Activated T-cell treated with anti-CD3 and anti-CD28 coated beads, Interleukin-2, amount 50 U/mL, for 24 hours (primary cell): ENCODE results near the gene ZNF146.
"Not testable (repeated sequence)": the region's sequence is repeated elsewhere in the genome, so short reads cannot be mapped to it uniquely, and the experiment has no call there.

Source experiments
- DNase-seq: peaks from one replicate; pipeline ENCODE4 v3.0.0-alpha.2; 2020
- H3K27ac Mint-ChIP-seq: 2 replicates; pipeline ENCODE4 v1.8.0; 2020; ENCODE audit warnings: mild to moderate bottlenecking, mixed read lengths
- H3K27me3 Mint-ChIP-seq: 2 replicates; pipeline ENCODE4 v1.8.0; 2020; ENCODE audit warnings: mixed read lengths
- H3K36me3 Mint-ChIP-seq: 2 replicates; pipeline ENCODE4 v1.8.0; 2020; ENCODE audit warnings: low read depth, mixed read lengths
- H3K4me1 Mint-ChIP-seq: 2 replicates; pipeline ENCODE4 v1.8.0; 2020; ENCODE audit warnings: low read depth, mixed read lengths
- H3K4me3 Mint-ChIP-seq: 2 replicates; pipeline ENCODE4 v1.8.0; 2020; ENCODE audit warnings: mild to moderate bottlenecking, moderate library complexity, mixed read lengths
- H3K9me3 Mint-ChIP-seq: 2 replicates; pipeline ENCODE4 v1.8.0; 2020; ENCODE audit warnings: mixed read lengths

Gene ZNF146

GRCh38 chr19:36255316-36255715 lies 40.4 kb downstream of the ZNF146 start:
- H3K27ac Mint-ChIP-seq, result no peak overlapping the region
- DNase-seq, result no peak
- no peaks in the 10 kb centered on the region for H3K4me1 Mint-ChIP-seq
- peaks cover 5% of the 10 kb centered on the region for H3K27me3 Mint-ChIP-seq
- H3K36me3 Mint-ChIP-seq, result peaks cover 16% of the 10 kb centered on the region
- H3K4me3 Mint-ChIP-seq, result no peak overlapping the region
- peaks cover 41% of the 10 kb centered on the region for H3K9me3 Mint-ChIP-seq

DNA sequence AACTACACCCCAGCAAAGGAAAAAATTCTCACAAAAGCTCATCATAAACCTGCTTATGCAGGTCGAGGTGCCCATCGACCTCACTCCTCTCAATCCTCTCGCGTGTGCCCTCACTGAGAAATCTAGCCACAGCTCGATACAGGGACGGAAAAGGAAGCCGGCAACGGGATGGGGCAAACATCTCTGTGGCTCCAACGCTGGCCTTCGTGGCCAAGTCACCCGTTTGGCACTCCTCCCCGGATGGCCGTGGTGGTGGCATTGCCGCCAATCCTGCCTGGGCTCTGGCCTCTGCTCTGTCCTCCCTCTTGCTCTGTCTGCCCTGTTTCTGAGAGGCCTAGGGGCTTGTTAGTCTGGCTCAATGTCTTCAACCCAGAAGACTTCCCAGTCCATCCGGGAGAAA lies 41.2 kb downstream of the ZNF146 start:
- Mint-ChIP-seq H3K9me3 (peaks cover 40% of the 10 kb centered on the region), H3K27me3 (peaks cover 5% of the 10 kb centered on the region), H3K36me3 (peaks cover 16% of the 10 kb centered on the region), H3K27ac (no peak overlapping the region), H3K4me3 (no peak overlapping the region), H3K4me1 (no peaks in the 10 kb centered on the region)
- DNase-seq, result no peak

DNA sequence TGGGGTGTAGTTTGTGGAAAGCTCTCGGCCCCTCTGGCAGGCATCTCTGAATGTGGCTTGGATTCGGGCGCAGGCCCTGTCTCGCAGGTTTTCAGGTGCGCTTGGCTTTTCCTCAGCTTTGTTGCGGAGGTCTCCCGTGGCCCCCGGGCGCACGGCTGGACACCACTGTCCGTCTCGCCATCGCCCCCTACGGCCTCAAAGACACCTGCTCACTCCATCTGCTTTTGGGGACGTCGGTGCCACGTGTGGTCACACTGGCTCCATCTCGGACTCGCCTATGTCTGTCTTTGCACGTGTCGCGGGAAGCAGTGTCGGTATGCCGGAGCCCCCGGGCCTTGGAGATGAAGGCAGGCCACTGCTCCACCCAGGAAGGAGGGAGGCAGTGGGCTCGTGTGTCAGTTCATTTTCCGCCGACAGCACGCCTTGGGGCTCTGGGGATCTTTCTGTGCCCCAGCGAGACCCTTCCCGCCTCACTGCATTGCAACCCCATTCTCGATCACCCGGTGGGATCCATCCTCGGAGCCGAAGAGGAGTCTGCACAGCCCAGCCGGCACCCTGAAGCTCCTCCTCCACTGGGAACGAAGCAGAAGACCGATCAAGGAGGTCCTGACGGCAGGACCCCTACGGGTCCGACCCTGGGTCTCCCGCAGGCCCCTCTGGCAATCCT lies 42.1 kb downstream of the ZNF146 start:
- Mint-ChIP-seq H3K27ac (no peak overlapping the region), H3K27me3 (peaks cover 5% of the 10 kb centered on the region), H3K9me3 (peaks cover 31% of the 10 kb centered on the region), H3K36me3 (peaks cover 16% of the 10 kb centered on the region), H3K4me1 (no peaks in the 10 kb centered on the region), H3K4me3 (no peak overlapping the region)
- DNase-seq, result no peak

DNA sequence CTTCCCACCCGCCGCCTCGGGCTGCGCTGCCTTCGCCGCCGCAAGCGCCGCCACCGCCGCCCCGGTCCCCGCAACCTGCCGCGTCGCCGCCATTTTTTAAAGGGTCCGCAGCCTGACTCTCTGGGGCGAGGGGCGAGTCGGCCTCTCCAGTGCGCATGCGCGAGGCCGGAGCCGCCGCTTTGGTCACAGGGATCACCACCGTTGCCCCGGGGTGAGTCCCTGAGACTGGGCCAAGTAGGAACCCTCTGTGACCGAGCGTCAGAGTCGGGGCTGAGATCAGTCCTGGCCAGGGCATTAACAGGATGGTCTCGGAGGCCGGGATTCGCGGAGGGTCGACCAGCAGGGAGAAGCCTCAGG lies 42.6 kb downstream of the ZNF146 start:
- DNase-seq, result no peak
- peaks cover 16% of the 10 kb centered on the region for H3K36me3 Mint-ChIP-seq
- no peaks in the 10 kb centered on the region for H3K4me1 Mint-ChIP-seq
- H3K9me3 Mint-ChIP-seq, result peaks cover 29% of the 10 kb centered on the region
- no peak overlapping the region for H3K4me3 Mint-ChIP-seq
- H3K27ac Mint-ChIP-seq, result no peak overlapping the region
- peaks cover 5% of the 10 kb centered on the region for H3K27me3 Mint-ChIP-seq

DNA sequence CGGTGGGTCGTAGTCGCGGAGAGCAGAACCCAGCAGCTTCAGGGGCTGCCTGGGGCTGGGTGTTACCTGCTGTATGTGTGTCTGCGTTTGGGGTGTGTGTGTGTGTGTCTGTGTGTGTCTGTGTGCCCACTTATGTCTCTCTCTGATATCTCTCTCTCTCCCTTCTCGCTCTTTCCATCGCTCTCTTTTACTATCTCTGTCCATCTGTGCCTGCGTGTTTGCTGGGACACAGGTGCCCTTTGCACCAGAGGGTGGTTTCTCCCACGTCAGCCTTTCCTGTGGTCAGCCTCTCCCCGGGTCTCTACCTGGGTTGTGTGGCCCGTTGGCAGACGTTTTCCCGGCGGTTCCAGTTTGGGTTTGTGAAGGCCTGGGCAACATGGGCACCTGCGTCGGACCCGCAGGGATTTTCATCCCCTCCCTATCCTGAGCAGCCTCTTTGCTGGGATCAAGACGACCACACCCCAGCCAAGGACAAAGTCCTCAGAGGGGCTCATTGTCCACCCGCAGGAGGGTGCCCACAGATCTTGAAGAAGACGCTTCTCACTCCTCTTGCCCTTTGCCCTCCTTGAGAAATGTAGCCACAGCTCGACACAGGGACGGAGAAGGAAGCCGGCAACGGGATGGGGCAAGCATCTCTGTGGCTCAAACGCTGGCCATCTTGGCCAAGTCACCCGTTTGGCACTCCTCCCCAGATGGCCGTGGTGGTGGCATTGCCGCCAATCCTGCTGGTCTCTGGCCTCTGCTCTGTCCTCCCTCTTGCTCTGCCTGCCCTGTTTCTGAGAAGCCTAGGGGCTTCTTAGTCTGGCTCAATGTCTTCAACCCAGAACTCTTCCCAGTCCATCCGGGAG lies 43.3 kb downstream of the ZNF146 start:
- Mint-ChIP-seq H3K4me3 (no peak overlapping the region), H3K4me1 (no peaks in the 10 kb centered on the region)

DNA sequence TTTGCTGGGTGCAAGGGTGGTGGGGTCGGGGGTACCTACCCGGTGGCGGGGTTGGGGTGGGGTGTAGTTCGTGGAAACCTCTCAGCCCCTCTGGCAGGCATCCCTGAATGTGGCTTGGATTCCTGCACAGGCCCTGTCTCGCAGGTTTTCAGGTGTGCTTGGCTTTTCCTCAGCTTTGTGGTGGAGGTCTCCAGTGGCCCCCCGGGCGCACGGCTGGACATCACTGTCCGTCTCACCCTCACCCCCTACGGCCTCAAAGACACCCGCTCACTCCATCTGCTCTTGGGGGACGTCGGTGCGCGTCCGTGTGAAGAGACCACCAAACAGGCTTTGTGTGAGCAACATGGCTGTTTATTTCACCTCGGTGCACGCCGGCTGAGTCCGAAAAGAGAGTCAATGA lies 44.3 kb downstream of the ZNF146 start:
- Mint-ChIP-seq H3K4me1 (no peaks in the 10 kb centered on the region), H3K9me3 (peaks cover 38% of the 10 kb centered on the region), H3K27me3 (peaks cover 5% of the 10 kb centered on the region), H3K36me3 (peaks cover 16% of the 10 kb centered on the region), H3K27ac (no peak overlapping the region), H3K4me3 (no peak overlapping the region)
- no peak for DNase-seq

More for the DNA sequence above, 43.3 kb downstream of the ZNF146 start:
- Mint-ChIP-seq H3K27ac (no peak overlapping the region), H3K27me3 (peaks cover 5% of the 10 kb centered on the region), H3K9me3 (peaks cover 34% of the 10 kb centered on the region), H3K36me3 (peaks cover 16% of the 10 kb centered on the region)
- no peak for DNase-seq

GRCh38 chr19:36265064-36265463 lies 50.2 kb downstream of the ZNF146 start:
- Mint-ChIP-seq H3K4me3 (no peak overlapping the region), H3K4me1 (no peaks in the 10 kb centered on the region), H3K9me3 (peaks cover 33% of the 10 kb centered on the region), H3K27ac (no peak overlapping the region), H3K27me3 (no peaks in the 10 kb centered on the region), H3K36me3 (peaks cover 7% of the 10 kb centered on the region)
- DNase-seq, result no peak

GRCh38 chr19:36265856-36266374 lies 51.0 kb downstream of the ZNF146 start:
- no peak for DNase-seq
- no peak overlapping the region for H3K27ac Mint-ChIP-seq
- peaks cover 33% of the 10 kb centered on the region for H3K9me3 Mint-ChIP-seq
- H3K4me3 Mint-ChIP-seq, result no peak overlapping the region
- no peaks in the 10 kb centered on the region for H3K4me1 Mint-ChIP-seq
- peaks cover 7% of the 10 kb centered on the region for H3K36me3 Mint-ChIP-seq
- H3K27me3 Mint-ChIP-seq, result no peaks in the 10 kb centered on the region

DNA sequence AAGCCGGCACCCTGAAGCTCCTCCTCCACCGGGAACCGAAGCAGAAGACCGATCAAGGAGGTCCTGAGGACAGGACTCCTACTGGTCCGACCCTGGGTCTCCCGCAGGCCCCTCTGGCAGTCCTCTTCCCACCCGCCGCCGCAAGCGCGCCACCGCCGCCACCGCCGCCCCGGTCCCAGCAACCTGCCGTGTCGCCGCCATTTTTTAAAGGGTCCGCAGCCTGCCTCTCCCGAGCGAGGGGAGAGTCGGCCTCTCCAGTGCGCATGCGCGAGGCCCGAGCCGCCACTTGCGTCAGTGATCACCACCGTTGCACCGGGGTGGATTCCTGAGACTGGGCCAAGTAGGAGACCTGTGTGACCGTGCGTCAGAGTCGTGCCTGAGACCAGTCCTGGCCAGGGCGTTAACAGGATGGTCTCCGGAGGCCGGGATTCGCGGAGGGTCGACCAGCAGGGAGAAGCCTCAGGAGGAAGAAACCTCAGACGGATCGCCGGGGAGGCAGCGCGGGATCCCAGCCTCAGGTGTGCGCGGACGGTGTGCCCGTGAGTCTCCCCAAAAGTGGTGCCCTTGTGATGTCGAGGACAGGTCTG lies 51.6 kb downstream of the ZNF146 start:
- Mint-ChIP-seq H3K4me1 (no peaks in the 10 kb centered on the region), H3K9me3 (peaks cover 33% of the 10 kb centered on the region), H3K36me3 (peaks cover 7% of the 10 kb centered on the region), H3K27me3 (no peaks in the 10 kb centered on the region), H3K4me3 (no peak overlapping the region), H3K27ac (no peak overlapping the region)
- no peak for DNase-seq

DNA sequence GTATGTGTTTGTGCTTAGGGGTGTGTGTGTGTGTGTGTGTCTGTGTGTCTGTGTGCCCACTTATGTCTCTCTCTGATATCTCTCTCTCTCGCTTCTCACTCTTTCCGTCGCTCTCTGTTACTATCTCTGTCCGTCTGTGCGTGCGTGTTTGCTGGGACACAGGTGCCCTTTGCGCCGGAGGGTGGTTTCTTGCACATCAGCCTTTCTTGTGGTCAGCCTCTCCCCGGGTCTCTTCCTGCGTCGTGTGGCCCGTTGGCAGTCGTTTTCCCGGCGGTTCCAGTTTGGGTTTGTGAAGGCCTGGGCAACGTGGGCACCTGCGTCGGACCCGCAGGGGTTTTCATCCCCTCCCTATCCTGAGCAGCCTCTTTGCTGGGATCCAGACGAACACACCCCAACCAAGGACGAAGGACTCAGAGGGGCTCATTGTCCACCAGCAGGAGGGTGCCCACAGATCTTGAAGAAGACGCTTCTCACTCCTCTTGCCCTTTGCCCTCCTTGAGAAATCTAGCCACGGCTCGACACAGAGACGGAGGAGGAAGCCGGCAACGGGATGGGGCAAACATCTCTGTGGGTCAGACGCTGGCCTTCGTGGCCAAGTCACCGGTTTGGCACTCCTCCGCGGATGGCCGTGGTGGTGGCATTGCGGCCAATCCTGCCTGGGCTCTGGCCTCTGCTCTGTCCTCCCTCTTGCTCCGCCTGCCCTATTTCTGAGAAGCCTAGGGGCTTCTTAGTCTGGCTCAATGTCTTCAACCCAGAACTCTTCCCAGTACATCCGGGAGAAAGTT lies 52.3 kb downstream of the ZNF146 start:
- H3K27me3 Mint-ChIP-seq, result no peaks in the 10 kb centered on the region
- H3K4me3 Mint-ChIP-seq, result no peak overlapping the region
- H3K4me1 Mint-ChIP-seq, result no peaks in the 10 kb centered on the region
- H3K9me3 Mint-ChIP-seq, result peaks cover 33% of the 10 kb centered on the region
- no peak overlapping the region for H3K27ac Mint-ChIP-seq
- peaks cover 7% of the 10 kb centered on the region for H3K36me3 Mint-ChIP-seq
- no peak for DNase-seq

GRCh38 chr19:36268081-36268480 lies 53.2 kb downstream of the ZNF146 start:
- peaks cover 27% of the 10 kb centered on the region for H3K9me3 Mint-ChIP-seq
- not testable (repeated sequence) for H3K27me3 Mint-ChIP-seq, H3K27ac Mint-ChIP-seq, DNase-seq, H3K4me1 Mint-ChIP-seq, H3K4me3 Mint-ChIP-seq, H3K36me3 Mint-ChIP-seq

DNA sequence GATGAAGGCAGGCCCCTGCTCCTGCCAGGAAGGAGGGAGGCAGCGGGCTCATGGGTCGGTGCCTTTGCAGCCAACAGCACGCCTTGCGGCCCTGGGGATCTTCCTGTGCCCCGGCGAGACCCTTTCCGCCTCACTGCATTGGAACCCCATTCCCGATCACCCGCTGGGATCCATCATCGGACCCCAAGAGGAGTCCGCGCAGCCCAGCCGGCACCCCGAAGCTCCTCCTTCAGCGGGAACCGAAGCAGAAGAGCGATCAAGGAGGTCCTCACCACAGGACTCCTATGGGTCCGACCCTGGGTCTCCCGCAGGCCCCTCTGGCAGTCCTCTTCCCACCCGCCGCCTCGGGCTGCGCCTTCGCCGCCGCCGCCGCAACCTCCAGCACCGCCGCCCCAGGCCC lies 53.7 kb downstream of the ZNF146 start:
- H3K4me1 Mint-ChIP-seq, H3K36me3 Mint-ChIP-seq, H3K27ac Mint-ChIP-seq, H3K27me3 Mint-ChIP-seq, DNase-seq, H3K4me3 Mint-ChIP-seq: not testable (repeated sequence)
- peaks cover 22% of the 10 kb centered on the region for H3K9me3 Mint-ChIP-seq

DNA sequence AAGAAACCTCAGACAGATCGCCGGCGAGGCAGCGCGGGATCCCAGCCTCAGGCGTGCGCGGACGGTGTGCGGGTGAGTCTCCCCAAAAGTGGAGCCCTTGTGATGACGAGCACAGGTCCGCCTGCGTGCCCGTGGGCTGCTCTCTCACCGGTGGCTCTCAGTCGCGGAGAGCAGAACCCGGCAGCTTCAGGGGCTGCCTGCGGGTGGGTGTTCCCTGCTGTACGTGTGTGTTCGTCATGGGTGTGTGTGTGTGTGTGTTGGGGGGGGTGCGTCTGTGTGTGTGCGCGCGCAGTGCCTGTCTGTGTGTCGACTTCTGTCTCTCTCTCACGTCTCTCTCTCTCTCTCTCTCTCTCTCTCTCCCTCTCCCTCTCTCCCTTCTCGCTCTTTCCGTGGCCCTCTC lies 54.4 kb downstream of the ZNF146 start:
- H3K27me3 Mint-ChIP-seq, H3K27ac Mint-ChIP-seq, DNase-seq, H3K4me1 Mint-ChIP-seq, H3K4me3 Mint-ChIP-seq, H3K36me3 Mint-ChIP-seq: not testable (repeated sequence)
- peaks cover 16% of the 10 kb centered on the region for H3K9me3 Mint-ChIP-seq
